GM10248 (cell line): Measurements from ENCODE around the gene GKAP1.

Experiments used
- CTCF ChIA-PET: fragments of 300-600 bp; sonication (Branson Sonifier 250); formaldehyde crosslinking; extraction: SDS; loops from one replicate; lab custom pipeline; 2021; ENCODE audit warnings: antibody characterized with exemption; lab: Yijun Ruan, JAX
- POLR2A ChIA-PET: fragments of 350-650 bp; sonication (Branson Sonifier 250); formaldehyde crosslinking; extraction: SDS; loops from one replicate; lab custom pipeline; 2020; ENCODE audit warnings: antibody characterized with exemption; lab: Yijun Ruan, JAX
- DNase-seq: peaks from one replicate; pipeline ENCODE4 v3.0.0; 2012; ENCODE audit errors: extremely low spot score
- TF ChIP-seq, protein P1 (sequence below): IDR thresholded peaks from 2 replicates; pipeline ENCODE4 v1.5.1; 2012; ENCODE audit warnings: mild to moderate bottlenecking, low read depth; ENCODE audit errors: extremely low read depth, missing control alignments, control extremely low read depth

The GKAP1 gene

DNA sequence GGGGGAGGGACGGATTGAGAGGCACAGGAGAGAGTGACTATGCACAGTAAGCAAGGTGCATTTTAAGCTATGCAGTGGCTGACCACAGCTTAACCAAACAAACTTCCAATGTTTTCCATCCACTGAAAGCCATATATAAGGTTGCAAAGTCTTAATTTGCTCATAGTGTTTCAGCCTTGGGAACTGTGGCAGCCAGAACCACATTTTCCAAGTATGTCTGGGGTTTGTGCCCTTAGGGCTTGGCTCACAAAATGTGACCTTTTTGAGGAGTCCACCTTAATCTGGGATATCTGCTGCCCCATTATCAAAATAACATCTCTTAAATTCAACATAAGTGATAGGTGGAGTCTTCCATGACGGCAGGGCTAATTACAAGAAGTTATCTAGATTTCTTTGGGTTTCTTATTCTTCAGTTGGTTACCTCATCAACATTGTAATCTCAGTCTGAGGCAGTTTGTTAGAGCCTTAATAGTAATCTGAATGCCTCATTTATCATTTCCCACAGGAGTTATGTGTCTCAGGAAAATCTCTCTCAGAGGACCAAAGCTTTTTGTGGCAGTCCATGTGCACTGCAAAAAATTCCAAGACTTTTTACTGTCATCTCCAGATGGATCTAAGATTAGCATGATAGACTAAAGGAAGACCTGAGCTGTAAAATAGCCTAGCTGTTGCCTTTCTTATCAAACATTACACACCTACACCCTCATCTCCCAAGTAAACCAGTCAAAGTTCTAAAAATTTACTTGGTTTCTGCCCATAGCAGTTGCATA is 94.7 kb downstream of the GKAP1 start:
- CTCF ChIA-PET: no interaction called here
- TF ChIP-seq, protein P1, sequence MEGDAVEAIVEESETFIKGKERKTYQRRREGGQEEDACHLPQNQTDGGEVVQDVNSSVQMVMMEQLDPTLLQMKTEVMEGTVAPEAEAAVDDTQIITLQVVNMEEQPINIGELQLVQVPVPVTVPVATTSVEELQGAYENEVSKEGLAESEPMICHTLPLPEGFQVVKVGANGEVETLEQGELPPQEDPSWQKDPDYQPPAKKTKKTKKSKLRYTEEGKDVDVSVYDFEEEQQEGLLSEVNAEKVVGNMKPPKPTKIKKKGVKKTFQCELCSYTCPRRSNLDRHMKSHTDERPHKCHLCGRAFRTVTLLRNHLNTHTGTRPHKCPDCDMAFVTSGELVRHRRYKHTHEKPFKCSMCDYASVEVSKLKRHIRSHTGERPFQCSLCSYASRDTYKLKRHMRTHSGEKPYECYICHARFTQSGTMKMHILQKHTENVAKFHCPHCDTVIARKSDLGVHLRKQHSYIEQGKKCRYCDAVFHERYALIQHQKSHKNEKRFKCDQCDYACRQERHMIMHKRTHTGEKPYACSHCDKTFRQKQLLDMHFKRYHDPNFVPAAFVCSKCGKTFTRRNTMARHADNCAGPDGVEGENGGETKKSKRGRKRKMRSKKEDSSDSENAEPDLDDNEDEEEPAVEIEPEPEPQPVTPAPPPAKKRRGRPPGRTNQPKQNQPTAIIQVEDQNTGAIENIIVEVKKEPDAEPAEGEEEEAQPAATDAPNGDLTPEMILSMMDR: no peak
- no peak for DNase-seq
- POLR2A ChIA-PET: no interaction called here

DNA sequence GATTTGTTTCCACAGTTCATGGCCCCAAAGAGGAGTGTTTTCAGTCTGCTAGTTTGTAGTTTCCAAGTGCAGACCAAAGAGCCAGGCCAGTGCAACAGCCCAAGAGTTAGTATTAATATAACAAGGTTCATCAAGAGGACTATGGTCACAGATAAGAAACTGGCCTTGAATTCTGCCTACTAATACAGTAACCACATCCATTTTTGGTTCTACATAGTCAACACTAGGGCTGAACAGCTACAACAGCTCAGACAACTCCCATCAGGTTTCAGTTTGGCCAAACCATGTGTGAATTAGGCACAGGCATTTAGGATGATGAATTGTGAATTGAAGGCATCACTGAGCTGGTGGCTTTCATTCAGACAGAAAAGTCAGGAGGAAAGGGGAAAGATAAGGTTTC is 96.1 kb downstream of the GKAP1 start:
- no peak for DNase-seq
- ChIA-PET POLR2A (no interaction called here), CTCF (no interaction called here)
- TF ChIP-seq, protein P1: no peak

DNA sequence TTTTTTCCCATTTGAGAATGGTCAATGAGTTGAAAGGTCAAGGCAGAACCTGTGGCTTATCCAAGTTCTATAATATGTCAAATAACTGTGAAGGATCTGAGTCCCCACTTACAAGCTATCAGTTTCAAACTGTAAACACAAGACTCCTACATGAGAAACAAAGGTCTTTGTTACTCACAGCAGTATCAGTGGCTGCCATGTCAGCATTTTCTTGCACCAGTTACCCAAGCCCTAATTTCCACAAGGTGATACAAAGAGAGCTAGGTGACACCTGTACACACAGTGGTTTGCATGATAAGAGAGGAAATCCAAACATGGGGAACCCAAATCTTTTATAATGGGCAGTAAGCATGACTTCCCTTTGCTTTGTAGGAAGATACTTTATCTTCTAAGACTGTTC is 101.8 kb downstream of the GKAP1 start:
- ChIA-PET POLR2A (no interaction called here), CTCF (interaction anchor here (1.9 kb wide), 1 partner anchor 14 kb away, joined by 5 read pairs; no protein-coding TSS in a partner anchor)
- DNase-seq: no peak
- TF ChIP-seq, protein P1: no peak

DNA sequence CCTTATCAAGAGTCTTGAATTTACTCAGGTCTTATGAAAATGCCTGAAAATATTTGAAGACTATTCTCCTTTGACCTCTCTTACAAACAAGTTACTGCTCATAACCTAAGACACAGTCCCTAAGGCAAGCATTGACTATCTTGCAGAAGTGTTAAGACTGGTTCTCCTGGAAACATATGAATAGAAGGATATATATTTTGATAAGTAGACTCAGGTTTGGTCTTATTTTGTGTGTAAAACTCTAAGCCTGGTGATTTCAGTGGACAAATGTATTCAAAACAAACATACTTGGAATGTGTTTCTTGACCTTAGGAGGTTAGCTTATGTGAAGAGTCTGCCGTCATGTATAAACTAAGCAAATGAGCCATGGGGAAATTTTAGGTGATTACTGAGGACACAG is 102.3 kb downstream of the GKAP1 start:
- CTCF ChIA-PET: interaction anchor here (1.9 kb wide), 1 partner anchor 15 kb away, joined by 5 read pairs; no protein-coding TSS in a partner anchor

DNA sequence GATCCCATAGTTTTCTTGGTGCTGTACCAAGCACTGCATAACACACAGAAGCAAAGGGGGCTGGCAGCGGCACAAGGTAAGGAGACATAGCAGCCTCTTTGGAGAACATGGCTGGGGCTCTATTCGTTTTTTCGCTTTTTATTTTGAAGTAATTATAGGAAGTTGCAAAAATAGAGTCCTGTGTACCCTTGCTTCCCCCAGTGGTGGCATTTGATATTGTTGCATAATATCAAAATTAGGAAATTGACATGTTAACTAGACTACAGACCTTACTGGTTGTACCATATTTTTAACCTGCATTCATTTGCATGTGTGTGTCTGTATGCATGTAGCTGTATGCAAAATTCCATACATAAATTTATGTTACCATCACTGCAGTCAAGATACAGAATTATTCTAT is 103.2 kb downstream of the GKAP1 start:
- ChIA-PET CTCF (no interaction called here), POLR2A (no interaction called here)
- TF ChIP-seq, protein P1: peak; percentile 14
- DNase-seq: no peak

More for the DNA sequence above, 102.3 kb downstream of the GKAP1 start:
- no peak for DNase-seq
- TF ChIP-seq, protein P1: no peak
- POLR2A ChIA-PET: no interaction called here

DNA sequence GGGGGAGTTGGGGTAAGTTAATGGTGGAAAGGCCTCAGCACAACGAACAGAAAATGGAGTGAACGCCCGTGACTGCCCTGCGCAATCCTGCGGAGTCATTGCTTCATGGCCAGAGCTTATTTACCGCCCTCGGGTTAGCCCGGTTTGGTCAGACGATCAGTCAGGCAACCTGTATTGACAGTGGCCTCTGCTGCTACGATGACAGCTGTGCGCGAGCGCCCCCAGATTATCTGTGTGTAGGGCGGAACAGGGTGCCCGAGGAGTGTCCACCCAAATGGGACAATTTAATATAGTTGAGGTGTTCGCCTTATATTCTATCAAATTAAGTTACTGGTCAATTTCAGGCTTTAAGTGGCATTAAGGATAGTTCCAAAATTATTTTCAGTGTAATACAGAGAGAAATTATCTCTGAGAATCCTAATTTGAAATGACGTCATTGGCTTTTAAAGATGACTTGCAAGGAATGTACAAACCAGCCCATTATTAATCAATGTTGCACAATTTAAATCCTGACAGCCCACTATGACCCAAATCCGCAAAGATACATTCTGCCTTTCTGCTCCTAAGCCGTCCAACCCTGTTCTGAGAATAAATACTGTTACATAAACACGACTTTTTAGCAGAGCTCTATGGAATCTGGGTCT is 108.9 kb downstream of the GKAP1 start:
- CTCF ChIA-PET: interaction anchor here (0.9 to 2.9 kb wide), 25 partner anchors 9 to 212 kb away, joined by 3 to 13 read pairs (median 5); partner anchors contain the start of genes IDNK and KIF27
- POLR2A ChIA-PET: interaction anchor here (0.7 to 1.8 kb wide), 5 partner anchors 10 to 82 kb away, joined by 3 to 12 read pairs (median 4); no protein-coding TSS in a partner anchor
- peak; percentile 71 for DNase-seq
- TF ChIP-seq, protein P1: peak; percentile 73
